ENCODE measurements around the gene LTN1. TPM values are rescaled to one million over a fixed set of nuclear protein-coding genes. Genes with fewer than 3 reads are reported as not detected.
"Not testable (repeated sequence)": the region's sequence is repeated elsewhere in the genome, so short reads cannot be mapped to it uniquely, and the experiment has no call there.

The LTN1 gene
- total RNA-seq, 1 experiment from 2014 or later, result 15.4 TPM

GRCh38 chr21:28936036-28936435, 56.6 kb downstream of the LTN1 start:
- Mint-ChIP-seq H3K36me3 (ENCODE audit: insufficient read depth, unreplicated experiment) (peaks cover 13% of the 10 kb centered on the region), H3K9me3 (ENCODE audit: low read depth, unreplicated experiment) (no peaks in the 10 kb centered on the region), H3K27ac (ENCODE audit: unreplicated experiment) (no peak overlapping the region), H3K27me3 (ENCODE audit: unreplicated experiment) (no peaks in the 10 kb centered on the region), H3K4me1 (ENCODE audit: low read depth, unreplicated experiment) (no peaks in the 10 kb centered on the region), H3K4me3 (ENCODE audit: low read depth, unreplicated experiment) (no peak overlapping the region)
- no peak for DNase-seq
- CTCF ChIA-PET, result no interaction called here
- BruUV-seq (replicated peaks), result no TSS peak
- intact Hi-C loops (cut with micrococcal nuclease; ENCODE audit: unreplicated experiment), result no loop called here
- no peak for TF ChIP-seq CTCF (IDR thresholded peaks at IDR 0.05; ENCODE audit: unreplicated experiment)

- Mint-ChIP-seq H3K27me3 (ENCODE audit: unreplicated experiment) (no peaks in the 10 kb centered on the region), H3K4me1 (ENCODE audit: low read depth, unreplicated experiment) (no peaks in the 10 kb centered on the region), H3K36me3 (ENCODE audit: insufficient read depth, unreplicated experiment) (peaks cover 13% of the 10 kb centered on the region), H3K9me3 (ENCODE audit: low read depth, unreplicated experiment) (no peaks in the 10 kb centered on the region), H3K4me3 (ENCODE audit: low read depth, unreplicated experiment) (no peak overlapping the region), H3K27ac (ENCODE audit: unreplicated experiment) (no peak overlapping the region)
- intact Hi-C loops (cut with micrococcal nuclease; ENCODE audit: unreplicated experiment), result no loop called here
- no peak for TF ChIP-seq CTCF (IDR thresholded peaks at IDR 0.05; ENCODE audit: unreplicated experiment)
- CTCF ChIA-PET, result no interaction called here
- no peak for DNase-seq
- BruUV-seq (replicated peaks), result no TSS peak
These were observed 60.0 kb downstream of the LTN1 start for GRCh38 chr21:28932717-28933116.

GRCh38 chr21:28931708-28932372, 60.8 kb downstream of the LTN1 start:
- intact Hi-C loops (cut with micrococcal nuclease; ENCODE audit: unreplicated experiment); CTCF ChIA-PET; DNase-seq; H3K4me1 Mint-ChIP-seq (ENCODE audit: low read depth, unreplicated experiment); H3K9me3 Mint-ChIP-seq (ENCODE audit: low read depth, unreplicated experiment); H3K27me3 Mint-ChIP-seq (ENCODE audit: unreplicated experiment); H3K27ac Mint-ChIP-seq (ENCODE audit: unreplicated experiment); H3K4me3 Mint-ChIP-seq (ENCODE audit: low read depth, unreplicated experiment); BruUV-seq (replicated peaks): not testable (repeated sequence)
- H3K36me3 Mint-ChIP-seq (ENCODE audit: insufficient read depth, unreplicated experiment), result peaks cover 11% of the 10 kb centered on the region

- intact Hi-C loops (cut with micrococcal nuclease; ENCODE audit: unreplicated experiment), result no loop called here
- H3K4me1 Mint-ChIP-seq (ENCODE audit: low read depth, unreplicated experiment), result no peaks in the 10 kb centered on the region
- no peaks in the 10 kb centered on the region for H3K27me3 Mint-ChIP-seq (ENCODE audit: unreplicated experiment)
- no peak overlapping the region for H3K27ac Mint-ChIP-seq (ENCODE audit: unreplicated experiment)
- CTCF ChIA-PET, result no interaction called here
- H3K36me3 Mint-ChIP-seq (ENCODE audit: insufficient read depth, unreplicated experiment), result peaks cover 2% of the 10 kb centered on the region
- no peak for DNase-seq
- no peaks in the 10 kb centered on the region for H3K9me3 Mint-ChIP-seq (ENCODE audit: low read depth, unreplicated experiment)
- no TSS peak for BruUV-seq (replicated peaks)
- no peak overlapping the region for H3K4me3 Mint-ChIP-seq (ENCODE audit: low read depth, unreplicated experiment)
- TF ChIP-seq CTCF (IDR thresholded peaks at IDR 0.05; ENCODE audit: unreplicated experiment), result no peak
These were observed 63.9 kb downstream of the LTN1 start for GRCh38 chr21:28928578-28929420.

- BruUV-seq (replicated peaks), result no TSS peak
- Mint-ChIP-seq H3K27ac (ENCODE audit: unreplicated experiment) (no peak overlapping the region), H3K36me3 (ENCODE audit: insufficient read depth, unreplicated experiment) (no peaks in the 10 kb centered on the region), H3K27me3 (ENCODE audit: unreplicated experiment) (no peaks in the 10 kb centered on the region), H3K4me1 (ENCODE audit: low read depth, unreplicated experiment) (no peaks in the 10 kb centered on the region), H3K9me3 (ENCODE audit: low read depth, unreplicated experiment) (no peaks in the 10 kb centered on the region), H3K4me3 (ENCODE audit: low read depth, unreplicated experiment) (no peak overlapping the region)
- intact Hi-C loops (cut with micrococcal nuclease; ENCODE audit: unreplicated experiment), result no loop called here
- TF ChIP-seq CTCF (IDR thresholded peaks at IDR 0.05; ENCODE audit: unreplicated experiment), result no peak
- no peak for DNase-seq
- CTCF ChIA-PET, result interaction anchor here (0.7 kb wide), 1 partner anchor 903 kb away, joined by 7 read pairs; no protein-coding TSS in a partner anchor
These were observed 65.5 kb downstream of the LTN1 start for GRCh38 chr21:28927130-28927529.
